HepG2 (cell line): ENCODE results near the gene IRF1. TPM values are rescaled to one million over a fixed set of nuclear protein-coding genes. Genes with fewer than 3 reads are reported as not detected.

Experiments
- CTCF ChIP-seq: sonication (generic); formaldehyde crosslinking; IDR thresholded peaks from 2 replicates; pipeline ENCODE4 v1.5.0; 2020; ENCODE audit warnings: mild to moderate bottlenecking, missing genetic modification reagents, moderate library complexity
- FOXA3 ChIP-seq: IDR thresholded peaks from 2 replicates; pipeline ENCODE4 v1.6.1; 2016; ENCODE audit warnings: missing genetic modification reagents, missing compliant biosample characterization
- HIC2 ChIP-seq: sonication (generic); formaldehyde crosslinking; IDR thresholded peaks from 2 replicates; pipeline ENCODE4 v1.9.0; 2022; ENCODE audit warnings: low read depth, missing genetic modification reagents
- MIER2 ChIP-seq: IDR thresholded peaks from 2 replicates; pipeline ENCODE4 v1.6.1; 2016; ENCODE audit warnings: missing biosample characterization, missing genetic modification reagents
- POLR2A ChIP-seq, 2 experiments: IDR thresholded peaks; 2 replicates each; pipeline ENCODE4 v1.6.1; 2011; ENCODE audit warnings: low read depth in 2 of 2, low read length in 2 of 2, mild to moderate bottlenecking in 1 of 2, moderate library complexity in 1 of 2; ENCODE audit not compliant: insufficient read depth in 1 of 2
- RAD21 ChIP-seq: fragments of 450-650 bp; formaldehyde crosslinking; IDR thresholded peaks from 2 replicates; pipeline ENCODE4 v1.5.0; 2020; ENCODE audit warnings: mild to moderate bottlenecking
- RARA ChIP-seq: IDR thresholded peaks from 2 replicates; pipeline ENCODE4 v1.6.1; 2016; ENCODE audit warnings: missing genetic modification reagents, missing compliant biosample characterization
- RXRA ChIP-seq: sonication (generic); formaldehyde crosslinking; IDR thresholded peaks from 2 replicates; pipeline ENCODE4 v1.5.1; 2020; ENCODE audit warnings: missing genetic modification reagents
- RXRB ChIP-seq: IDR thresholded peaks from 2 replicates; pipeline ENCODE4 v1.6.1; 2016; ENCODE audit warnings: borderline replicate concordance, missing genetic modification reagents, missing compliant biosample characterization
- SAP130 ChIP-seq: IDR thresholded peaks from 2 replicates; pipeline ENCODE4 v1.6.1; 2016; ENCODE audit warnings: low read depth
- ZNF329 ChIP-seq: sonication (generic); formaldehyde crosslinking; IDR thresholded peaks from 2 replicates; pipeline ENCODE4 v1.9.0; 2021; ENCODE audit warnings: low read depth, mild to moderate bottlenecking, missing genetic modification reagents
- ZNF503 ChIP-seq: sonication (generic); formaldehyde crosslinking; IDR thresholded peaks from 2 replicates; pipeline ENCODE4 v1.4.0; 2020; ENCODE audit warnings: missing genetic modification reagents
- ZNF644 ChIP-seq: IDR thresholded peaks from 2 replicates; pipeline ENCODE4 v1.6.1; 2016; ENCODE audit warnings: low read depth
- ZNF687 ChIP-seq: sonication (generic); formaldehyde crosslinking; IDR thresholded peaks from 2 replicates; pipeline ENCODE4 v1.5.1; 2020; ENCODE audit warnings: mild to moderate bottlenecking, missing genetic modification reagents, moderate library complexity
- ZNF784 ChIP-seq: sonication (generic); formaldehyde crosslinking; IDR thresholded peaks from 2 replicates; pipeline ENCODE4 v1.5.1; 2020; ENCODE audit warnings: missing genetic modification reagents, mild to moderate bottlenecking, borderline replicate concordance
- ZNF792 ChIP-seq: IDR thresholded peaks from 2 replicates; pipeline ENCODE4 v1.6.1; 2016
- polyA plus RNA-seq, 8 experiments: library from polyadenylated mRNA; depleted of rRNA in 3 of 8; stranded (reverse) in 7 of 8; unstranded in 1 of 8; fragments of >200 nt; fragmentation: Illumina TruSeq in 4 of 8; extraction: Trizol in 4 of 8; gene quantifications; 2 replicates each; pipeline versions ENCODE4 v1.2.1 to v1.2.3, GENCODE V29; 2011 to 2016; ENCODE audit warnings: low read depth in 4 of 8, missing spikeins in 1 of 8, mixed read lengths in 1 of 8; ENCODE audit not compliant: insufficient read depth in 1 of 8
- total RNA-seq, 5 experiments: library from RNA; depleted of rRNA; stranded (reverse); fragments of >200 nt; fragmentation: Illumina TruSeq; extraction: Trizol; gene quantifications; 2 replicates each; pipeline ENCODE4 v1.2.3, GENCODE V29; 2016; ENCODE audit warnings: low read depth in 1 of 5

The IRF1 gene
- total and polyA plus RNA-seq, 2 of the 13 experiments (the other 11 are each of a cell fraction or from before 2014, with no cell fraction given), result 4.1 to 8.8 TPM

GRCh38 chr5:132434416-132435286 is 55.9 kb downstream of the IRF1 start (continued):
- TF ChIP-seq ZNF503, result no peak
- 0 out of 2 replicates have a peak, but pooled peaks have one; percentile 39 for TF ChIP-seq RXRA
- peak; percentile 70 for TF ChIP-seq ZNF687 (CRISPR knock-in tag)
- TF ChIP-seq ZNF644 (CRISPR knock-in tag), result peak; percentile 71; the same call in 1 of the 2 replicates
- TF ChIP-seq ZNF329 (CRISPR knock-in tag), result no peak
- TF ChIP-seq MIER2 (CRISPR knock-in tag), result 0 out of 2 replicates have a peak, but pooled peaks have one; percentile 51
- TF ChIP-seq ZNF784 (CRISPR knock-in tag), result no peak
- TF ChIP-seq POLR2A (IDR thresholded peaks at IDR 0.05; ENCODE audit: insufficient read depth in 1 of 2, low read depth in 2 of 2, low read length in 2 of 2), result 0 out of 4 replicates have a peak, but pooled peaks of 1 of the 2 experiments have one; percentile 20
- 0 out of 2 replicates have a peak, but pooled peaks have one; percentile 14 for TF ChIP-seq ZNF792
- peak; percentile 49; the same call in 1 of the 2 replicates for TF ChIP-seq RXRB
- no peak for TF ChIP-seq RAD21 (CRISPR knock-in tag)
- peak; percentile 72 for TF ChIP-seq HIC2
- TF ChIP-seq SAP130, result peak; percentile 29; the same call in 1 of the 2 replicates
- TF ChIP-seq FOXA3 (CRISPR knock-in tag), result peak; percentile 16; the same call in 1 of the 2 replicates
- 0 out of 2 replicates have a peak, but pooled peaks have one; percentile 43 for TF ChIP-seq RARA (CRISPR knock-in tag)
- TF ChIP-seq CTCF (CRISPR knock-in tag), result no peak
